Nephron (organoid): ENCODE results near the gene RAB43.
A peak's percentile ranks its signal among the peaks of the same experiment; 100 is the strongest.

ENCODE experiments used
- H3K27ac Mint-ChIP-seq, 3 experiments: 2 replicates each; pipeline ENCODE4 v1.8.0; 2020; ENCODE audit warnings: mixed read lengths in 3 of 3, mild to moderate bottlenecking in 2 of 3, moderate library complexity in 1 of 3
- H3K27me3 Mint-ChIP-seq: 2 replicates; pipeline ENCODE4 v1.8.0; 2021; ENCODE audit warnings: low read depth, mild to moderate bottlenecking, moderate library complexity, mixed read lengths
- H3K36me3 Mint-ChIP-seq: 2 replicates; pipeline ENCODE4 v1.8.0; 2020; ENCODE audit warnings: low read depth, mixed read lengths
- H3K4me1 Mint-ChIP-seq: 2 replicates; pipeline ENCODE4 v1.8.0; 2020; ENCODE audit warnings: mixed read lengths
- H3K4me3 Mint-ChIP-seq, 3 experiments: 2 replicates each; pipeline ENCODE4 v1.8.0; 2020; ENCODE audit warnings: mild to moderate bottlenecking in 3 of 3, mixed read lengths in 3 of 3, moderate library complexity in 2 of 3
- H3K9me3 Mint-ChIP-seq: 2 replicates; pipeline ENCODE4 v1.8.0; 2020; ENCODE audit warnings: mixed read lengths
- TF ChIP-seq, protein P1 (sequence below), 3 experiments: fragments of 200-600 bp; sonication (generic); IDR thresholded peaks; one replicate each; pipeline ENCODE4 v1.5.0; 2021; ENCODE audit warnings: antibody characterized with exemption in 3 of 3; ENCODE audit not compliant: unreplicated experiment in 3 of 3

The RAB43 gene

DNA sequence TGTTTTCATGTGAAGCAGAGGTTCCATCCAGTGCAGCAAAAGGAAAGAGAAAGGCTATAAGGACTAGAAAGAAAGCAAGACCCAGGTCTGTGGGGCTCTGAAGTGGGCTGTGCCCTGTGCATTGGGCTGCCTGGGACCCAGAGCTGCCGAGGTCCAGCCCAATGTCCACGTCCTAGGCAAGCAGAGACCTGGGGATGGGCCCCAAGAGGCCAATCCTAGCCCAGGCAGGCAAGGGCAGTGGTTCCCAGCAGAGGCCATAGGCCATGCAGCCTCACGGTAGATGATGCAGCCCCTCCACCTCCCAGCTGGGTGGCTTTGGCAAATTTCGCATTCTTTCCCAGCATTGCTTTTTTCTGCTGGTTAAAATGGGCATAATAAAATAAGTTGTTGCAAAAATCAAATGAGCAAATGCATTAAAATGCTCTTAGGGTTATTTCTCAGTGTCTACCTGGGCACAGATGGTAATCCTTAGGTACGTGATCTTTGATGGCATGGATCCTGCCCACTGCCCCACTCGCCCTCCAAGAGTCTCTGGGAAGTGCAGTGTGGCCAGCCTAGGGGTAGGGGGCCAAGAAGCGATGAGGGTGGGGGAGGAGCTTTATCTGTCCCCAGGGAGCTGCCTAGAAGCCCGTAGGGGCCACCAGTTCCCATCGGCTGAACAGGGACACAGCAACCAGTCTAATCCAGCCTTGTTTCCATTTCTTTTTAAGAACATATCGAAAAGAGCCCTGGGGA lies 83.3 kb downstream of the RAB43 start:
- Mint-ChIP-seq H3K27me3 (peaks cover 6% of the 10 kb centered on the region), H3K4me1 (peaks cover 14% of the 10 kb centered on the region), H3K36me3 (no peaks in the 10 kb centered on the region), H3K4me3 (no peak overlapping the region), H3K27ac (peak overlapping the region in 1 of 3 experiments; percentile 31), H3K9me3 (peaks cover 14% of the 10 kb centered on the region)
- TF ChIP-seq, protein P1, sequence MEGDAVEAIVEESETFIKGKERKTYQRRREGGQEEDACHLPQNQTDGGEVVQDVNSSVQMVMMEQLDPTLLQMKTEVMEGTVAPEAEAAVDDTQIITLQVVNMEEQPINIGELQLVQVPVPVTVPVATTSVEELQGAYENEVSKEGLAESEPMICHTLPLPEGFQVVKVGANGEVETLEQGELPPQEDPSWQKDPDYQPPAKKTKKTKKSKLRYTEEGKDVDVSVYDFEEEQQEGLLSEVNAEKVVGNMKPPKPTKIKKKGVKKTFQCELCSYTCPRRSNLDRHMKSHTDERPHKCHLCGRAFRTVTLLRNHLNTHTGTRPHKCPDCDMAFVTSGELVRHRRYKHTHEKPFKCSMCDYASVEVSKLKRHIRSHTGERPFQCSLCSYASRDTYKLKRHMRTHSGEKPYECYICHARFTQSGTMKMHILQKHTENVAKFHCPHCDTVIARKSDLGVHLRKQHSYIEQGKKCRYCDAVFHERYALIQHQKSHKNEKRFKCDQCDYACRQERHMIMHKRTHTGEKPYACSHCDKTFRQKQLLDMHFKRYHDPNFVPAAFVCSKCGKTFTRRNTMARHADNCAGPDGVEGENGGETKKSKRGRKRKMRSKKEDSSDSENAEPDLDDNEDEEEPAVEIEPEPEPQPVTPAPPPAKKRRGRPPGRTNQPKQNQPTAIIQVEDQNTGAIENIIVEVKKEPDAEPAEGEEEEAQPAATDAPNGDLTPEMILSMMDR (IDR thresholded peaks at IDR 0.05; ENCODE audit: unreplicated experiment in 3 of 3), result no peak
